NCI-H1436 (cell line): ENCODE data around the gene CRIP1.

Source experiments
- DNase-seq: peaks from one replicate; lab custom pipeline; 2025; lab: John Stamatoyannopoulos, UW

CRIP1 gene

DNA sequence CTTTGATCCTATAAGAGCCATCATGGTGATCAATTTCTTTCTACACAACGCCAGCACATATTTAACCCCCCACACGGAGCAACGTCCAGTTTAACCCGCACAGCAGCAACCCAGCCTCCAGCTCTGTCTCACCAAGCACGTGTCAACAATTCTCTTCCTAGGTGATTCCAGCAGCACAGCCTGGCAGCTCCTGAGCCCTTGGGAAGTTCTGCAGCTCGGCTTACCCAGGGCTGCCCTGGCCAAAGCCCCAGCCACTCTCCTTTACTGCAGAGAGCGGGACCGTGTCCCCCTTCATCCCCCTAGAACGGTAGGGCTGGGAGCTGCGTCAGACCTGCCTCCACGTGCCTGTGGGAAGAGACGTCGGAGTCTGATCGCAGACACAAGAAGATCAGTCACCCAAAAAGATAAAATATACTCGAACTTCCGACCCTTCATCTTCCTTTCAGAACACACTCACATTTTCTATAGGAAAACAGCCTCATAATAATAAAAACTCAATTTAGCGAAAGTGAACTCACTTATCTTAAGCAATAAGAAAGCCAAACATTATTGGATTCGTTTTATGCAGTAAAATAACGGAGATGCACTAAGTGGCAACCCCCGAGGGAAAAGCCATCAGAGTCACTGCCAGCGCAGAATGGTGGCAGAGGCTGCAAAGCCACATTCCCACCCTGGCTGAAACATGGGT lies 47.3 kb downstream of the CRIP1 start:
- no peak for DNase-seq

DNA sequence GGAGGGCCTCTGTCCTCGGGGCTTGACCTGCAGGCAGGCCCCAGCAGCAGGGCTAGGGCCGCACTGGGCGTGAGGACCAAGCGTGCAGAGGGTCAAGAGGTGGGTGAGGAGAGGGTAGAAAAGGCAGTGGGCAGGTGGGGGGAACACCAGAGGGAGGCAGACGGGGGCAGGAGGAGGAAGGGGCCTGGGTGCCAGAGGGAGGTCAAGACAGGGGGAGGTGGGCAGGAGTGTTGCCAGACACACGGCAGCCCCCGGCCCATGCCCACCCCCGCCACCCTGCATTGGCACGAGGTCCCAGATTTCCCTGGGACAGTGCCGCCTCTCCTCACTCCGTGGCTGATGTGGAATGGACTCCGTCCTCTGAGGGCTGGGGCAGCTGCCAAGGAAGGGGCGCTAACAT lies 47.9 kb downstream of the CRIP1 start:
- DNase-seq: no peak

GRCh38 chr14:105536051-105536450 lies 49.4 kb downstream of the CRIP1 start:
- no peak for DNase-seq

DNA sequence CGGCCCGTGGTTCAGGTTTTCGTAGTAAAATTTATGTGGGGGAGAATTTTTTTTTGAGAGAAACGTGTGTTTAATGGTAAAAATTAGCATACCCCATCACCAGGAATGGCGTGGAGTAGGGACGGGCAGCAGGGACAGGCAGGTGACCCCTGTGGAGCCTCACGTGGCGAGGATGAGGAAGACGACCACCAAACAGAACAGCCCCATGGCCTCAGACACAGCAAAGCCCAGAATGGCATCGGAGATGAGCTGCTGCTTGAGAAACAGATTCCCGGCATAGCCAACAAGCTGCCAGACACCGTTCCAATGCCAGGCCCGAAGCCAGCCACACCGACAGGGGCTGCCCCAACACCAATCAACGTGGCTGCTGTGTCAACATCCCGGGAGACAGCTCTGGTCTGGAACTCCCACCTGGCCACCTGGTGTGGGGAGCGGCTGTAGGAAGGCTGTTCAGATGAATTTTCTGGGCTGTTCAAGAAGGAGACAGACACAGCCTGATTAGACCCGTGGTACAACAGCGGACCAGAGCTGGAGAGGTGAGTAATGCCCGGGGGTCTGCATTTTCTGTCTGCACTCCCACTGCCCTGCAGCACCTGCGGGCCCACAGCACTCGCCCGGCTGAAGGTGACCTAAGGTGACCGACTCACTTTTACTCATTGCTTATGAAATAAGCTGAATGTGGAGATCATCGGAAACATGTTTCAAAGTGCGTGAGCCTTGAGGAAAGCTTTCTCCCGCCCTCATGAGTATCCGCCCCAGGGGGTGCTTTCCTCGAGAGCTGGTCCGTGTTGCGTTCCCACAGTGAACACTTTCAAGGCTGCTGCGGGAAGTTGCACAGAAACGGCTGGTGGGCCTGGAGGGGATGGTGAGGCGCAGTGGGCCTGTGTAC lies 50.2 kb downstream of the CRIP1 start:
- DNase-seq: no peak

GRCh38 chr14:105537580-105538474 lies 51.1 kb downstream of the CRIP1 start:
- peak; percentile 29 for DNase-seq
